CD4-positive, alpha-beta T cell treated with Interleukin-10 for 1 hour (primary cell): ENCODE measurements around the gene TLE6.
"Not testable (repeated sequence)": the region's sequence is repeated elsewhere in the genome, so short reads cannot be mapped to it uniquely, and the experiment has no call there.

Experiments
- DNase-seq: peaks from one replicate; pipeline ENCODE4 v3.0.0-alpha.2; 2020

TLE6 gene

DNA sequence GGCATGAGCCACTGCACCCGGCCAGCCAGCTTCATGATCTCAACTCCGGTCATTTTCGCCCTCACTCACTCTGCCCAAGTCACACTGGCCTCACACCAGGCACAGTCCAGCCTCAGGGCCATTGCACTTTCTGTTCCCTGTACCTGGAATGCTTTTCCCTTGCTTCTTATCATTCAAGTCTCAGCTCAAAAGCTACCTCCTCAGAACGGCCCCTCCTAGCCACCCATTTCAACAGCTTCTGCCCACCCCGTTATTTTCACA lies 54.2 kb downstream of the TLE6 start:
- no peak for DNase-seq

DNA sequence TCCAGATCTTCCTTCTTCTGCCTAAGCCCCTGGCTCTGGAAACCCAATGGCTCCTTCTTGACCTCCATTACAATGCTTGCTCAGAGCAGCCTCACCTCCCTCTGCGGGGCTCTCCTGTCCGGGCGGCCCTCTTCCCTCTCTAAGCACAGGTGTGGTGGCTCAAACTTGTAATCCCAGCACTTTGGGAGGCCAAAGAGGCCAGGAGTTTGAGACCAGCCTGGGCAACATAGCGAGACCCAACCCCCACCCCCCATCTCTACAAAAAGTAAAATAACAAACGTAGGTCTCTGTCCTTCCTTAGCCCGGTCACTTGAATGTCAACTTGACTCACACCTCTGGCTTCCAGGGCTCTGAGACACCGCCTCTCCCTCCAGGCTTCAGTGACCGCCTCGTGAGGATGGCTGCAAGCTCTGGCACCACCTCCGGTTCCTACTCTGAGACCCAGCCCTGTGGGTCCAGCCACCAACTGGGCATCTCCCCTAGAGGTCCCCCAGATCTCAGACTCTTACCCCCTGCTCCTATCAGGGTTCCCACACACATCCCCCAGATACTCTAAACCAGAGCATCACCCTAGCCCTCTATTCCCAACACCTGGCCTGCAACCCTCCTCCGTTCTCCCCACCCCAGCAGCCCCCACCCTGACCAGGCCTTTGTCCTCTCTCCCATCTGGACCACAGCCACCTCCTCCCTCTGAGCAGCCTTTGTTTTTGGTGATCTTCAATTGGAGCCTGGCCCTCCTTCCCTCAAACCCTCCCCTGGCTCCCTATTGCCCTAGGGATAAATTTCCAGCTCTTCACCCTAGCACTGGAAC lies 56.4 kb downstream of the TLE6 start:
- DNase-seq, result no peak

DNA sequence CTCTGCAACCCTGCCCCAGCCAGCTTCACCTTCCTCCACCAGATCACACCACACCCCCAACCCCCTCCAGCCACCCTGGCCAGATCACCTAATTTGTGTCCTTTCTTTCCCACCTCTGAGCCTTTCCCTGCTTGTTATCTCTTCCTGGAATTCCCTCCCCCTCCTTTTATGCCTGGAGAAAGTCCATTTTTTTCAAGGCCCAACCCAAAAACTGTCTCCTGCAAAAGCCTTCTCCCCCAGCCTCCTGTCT lies 57.0 kb downstream of the TLE6 start:
- DNase-seq, result no peak

DNA sequence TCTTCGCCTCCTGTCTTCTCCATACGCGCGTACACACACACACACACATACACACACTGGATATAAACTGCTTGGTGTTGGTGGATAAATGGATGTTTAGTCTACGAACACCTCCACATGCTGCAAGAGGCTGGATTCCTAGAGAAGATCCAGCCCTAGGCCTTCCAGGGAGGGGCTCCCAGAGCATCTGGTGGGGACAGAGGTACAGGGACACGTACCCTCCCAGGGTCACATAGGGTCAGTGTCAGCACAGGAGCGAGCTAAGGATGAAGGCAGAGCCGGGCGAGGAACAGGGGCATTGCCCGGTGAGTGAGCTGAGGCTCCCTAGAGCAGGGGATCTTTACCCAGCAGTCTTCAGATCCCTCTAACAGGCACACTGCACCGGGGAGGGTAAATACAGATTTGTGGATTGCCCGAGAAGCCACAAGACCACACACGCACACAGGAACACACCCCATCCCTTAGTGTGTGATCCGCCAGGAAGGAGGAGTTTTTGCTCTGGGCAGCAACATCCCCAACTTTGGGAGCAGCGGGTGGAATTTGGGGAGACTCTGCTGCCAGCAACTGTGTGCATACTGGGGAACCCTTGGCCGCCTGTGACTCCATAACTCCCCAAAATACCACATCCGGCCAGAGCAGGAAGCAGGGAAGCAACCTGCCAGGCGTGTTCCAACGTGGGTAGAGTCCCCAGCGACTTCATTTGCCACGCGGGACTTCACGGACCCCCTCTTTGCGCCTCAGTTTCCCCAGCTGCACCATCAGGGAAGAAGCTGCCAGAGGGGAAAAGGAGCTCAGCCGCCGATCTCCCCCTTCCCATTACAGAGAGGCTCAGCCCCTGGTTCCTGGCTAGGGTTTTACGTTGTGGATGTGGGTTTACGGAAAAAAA lies 57.5 kb downstream of the TLE6 start:
- peak; percentile 40 for DNase-seq

DNA sequence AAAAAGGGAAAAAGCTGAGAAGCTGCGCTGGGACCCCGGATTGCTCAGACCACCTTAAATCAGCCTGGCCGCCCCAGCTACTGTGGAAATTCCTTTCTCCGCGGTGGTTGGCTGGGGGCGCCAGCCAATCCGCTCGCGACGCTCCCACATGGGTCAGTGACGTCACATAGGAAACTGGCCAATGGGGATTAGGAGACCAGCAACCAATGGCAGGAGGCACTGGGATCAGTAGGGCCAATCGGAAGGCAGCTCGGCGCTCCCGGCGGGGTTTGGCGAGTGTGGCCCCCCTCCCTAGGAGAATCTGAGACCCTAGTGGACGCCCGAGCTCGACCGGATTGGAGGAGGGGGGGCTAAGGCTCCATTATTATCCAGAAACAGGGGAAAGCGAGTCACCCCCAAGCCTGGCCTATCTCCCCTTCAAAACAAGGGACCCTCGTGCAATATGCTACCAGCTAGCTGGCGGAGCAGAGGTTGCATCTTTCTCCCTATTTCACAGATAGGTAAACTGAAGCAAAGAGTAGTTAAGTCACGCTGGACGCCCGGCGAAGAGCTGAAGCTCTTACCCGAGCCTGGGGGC lies 58.3 kb downstream of the TLE6 start:
- DNase-seq, result peak; percentile 99

DNA sequence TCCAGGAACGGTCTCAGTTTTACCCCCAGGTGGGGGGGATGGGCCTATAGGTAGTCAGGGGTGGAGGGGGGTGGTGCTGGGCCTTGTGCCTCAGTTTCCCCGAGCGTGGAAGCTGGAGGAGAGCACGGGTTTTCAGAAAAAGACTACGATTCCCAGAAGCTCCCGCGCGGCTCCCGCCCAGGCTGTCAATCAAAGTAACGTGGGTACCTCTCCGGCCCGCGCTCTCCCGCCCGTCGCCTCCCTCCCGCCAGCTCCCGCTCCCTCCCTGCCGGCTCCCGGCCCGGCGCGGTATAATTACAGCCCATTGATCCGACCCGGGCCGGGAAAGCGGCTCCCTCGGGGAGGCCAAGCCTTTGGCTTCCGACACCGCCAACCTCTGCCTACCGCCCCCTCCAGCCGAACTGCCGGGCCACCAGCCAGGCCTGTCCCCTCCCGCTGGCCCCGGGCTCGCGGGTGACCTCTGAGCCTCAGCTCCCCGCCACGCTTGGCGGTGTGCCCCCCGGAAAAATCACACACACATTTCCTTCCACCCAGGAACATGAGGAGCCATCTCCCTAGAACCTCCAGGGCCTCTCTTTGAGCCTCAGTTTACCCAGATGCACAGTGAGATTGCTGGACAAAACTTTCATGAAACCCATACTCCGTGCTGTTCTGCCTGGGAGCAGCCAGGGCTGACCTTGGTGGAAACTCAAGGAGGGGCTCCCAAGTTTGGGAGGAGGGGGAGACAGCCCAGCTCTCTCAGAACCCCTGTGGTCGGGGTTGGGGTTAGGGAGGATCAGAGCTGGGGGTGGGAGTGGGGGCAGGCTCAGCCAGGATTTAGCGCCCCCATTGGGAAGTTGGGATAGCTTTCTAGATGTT lies 59.0 kb downstream of the TLE6 start:
- DNase-seq, result peak; percentile 84

DNA sequence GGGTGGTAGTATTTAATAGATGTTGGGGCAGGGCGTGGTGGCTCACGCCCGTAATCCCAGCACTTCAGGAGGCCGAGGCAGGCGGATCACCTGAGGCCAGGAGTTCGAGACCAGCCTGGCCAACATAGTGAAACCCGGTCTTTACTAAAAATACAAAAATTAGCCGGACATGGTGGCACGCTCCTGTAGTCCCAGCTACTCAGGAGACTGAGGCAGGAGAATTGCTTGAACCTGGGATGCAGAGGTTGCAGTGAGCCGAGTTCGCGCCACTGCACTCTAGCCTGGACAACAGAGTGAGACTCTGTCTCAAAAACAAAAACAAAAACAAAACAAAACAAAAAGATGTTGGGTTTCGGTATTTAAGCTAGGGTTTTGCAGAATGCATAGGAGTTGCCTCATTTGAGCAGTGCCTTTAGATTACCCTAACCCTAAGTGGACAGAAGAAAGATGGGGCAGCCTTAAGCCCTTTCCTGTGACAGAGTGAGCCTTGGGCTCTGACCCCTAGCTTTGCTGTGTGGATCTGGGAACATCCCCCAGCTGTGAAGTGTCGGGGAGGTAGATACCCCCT lies 59.7 kb downstream of the TLE6 start:
- not testable (repeated sequence) for DNase-seq

DNA sequence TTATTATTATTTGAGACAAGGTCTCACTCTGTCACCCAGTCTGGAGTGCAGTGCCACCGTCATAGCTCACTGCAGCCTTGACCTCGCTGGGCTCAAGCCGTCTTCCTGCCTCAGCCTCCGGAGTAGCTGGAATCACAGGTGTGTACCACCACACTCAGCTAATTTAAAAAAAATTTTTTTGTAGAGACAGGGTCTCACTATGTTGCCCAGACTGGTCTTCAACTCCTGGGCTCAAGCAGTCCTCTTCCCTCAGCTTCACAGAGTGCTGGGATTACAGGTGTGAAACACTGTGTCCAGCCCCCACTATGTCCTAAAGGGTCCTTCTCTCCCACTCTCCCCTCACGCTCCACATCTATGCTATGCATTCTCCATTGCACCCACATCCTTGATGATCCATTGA lies 60.9 kb downstream of the TLE6 start:
- DNase-seq, result no peak

DNA sequence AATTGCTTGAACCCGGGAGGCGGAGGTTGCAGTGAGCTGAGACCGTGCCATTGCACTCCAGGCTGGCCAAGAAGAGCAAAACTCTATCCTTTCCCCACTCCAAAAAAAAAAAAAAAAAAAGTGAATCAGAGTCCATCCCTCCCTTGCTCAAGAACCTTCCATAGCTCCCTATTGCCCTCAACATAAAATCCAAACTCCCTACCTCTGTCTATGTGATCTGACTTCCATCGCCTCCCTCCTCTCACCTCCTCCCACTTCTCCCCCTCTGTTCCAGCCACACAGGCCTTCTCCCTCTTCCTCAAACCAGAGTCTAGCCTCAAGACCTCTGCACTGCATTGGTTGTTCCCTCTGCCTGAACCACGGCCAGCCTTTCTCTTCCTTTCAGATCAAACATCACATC lies 61.8 kb downstream of the TLE6 start:
- no peak for DNase-seq

DNA sequence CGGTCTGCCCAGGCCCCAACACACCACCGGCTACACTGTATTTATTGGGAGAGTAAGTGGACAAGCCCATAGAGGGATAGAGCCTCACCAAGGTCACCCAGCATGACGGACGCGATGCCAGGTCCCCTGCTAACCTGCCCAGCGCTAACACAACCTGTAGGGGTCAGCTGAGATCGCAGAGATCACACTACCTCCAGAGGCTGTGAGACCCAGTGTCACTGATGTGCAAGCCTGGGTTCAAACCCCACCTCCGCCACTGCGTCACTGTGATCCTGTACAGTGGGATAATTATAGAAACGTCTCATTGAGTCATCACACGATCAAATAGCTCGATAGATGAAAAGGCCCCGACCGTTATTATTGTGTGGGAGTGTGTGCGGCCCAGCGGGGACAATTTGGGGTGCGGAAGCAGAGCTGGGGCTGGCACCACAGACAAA lies 62.3 kb downstream of the TLE6 start:
- no peak for DNase-seq

DNA sequence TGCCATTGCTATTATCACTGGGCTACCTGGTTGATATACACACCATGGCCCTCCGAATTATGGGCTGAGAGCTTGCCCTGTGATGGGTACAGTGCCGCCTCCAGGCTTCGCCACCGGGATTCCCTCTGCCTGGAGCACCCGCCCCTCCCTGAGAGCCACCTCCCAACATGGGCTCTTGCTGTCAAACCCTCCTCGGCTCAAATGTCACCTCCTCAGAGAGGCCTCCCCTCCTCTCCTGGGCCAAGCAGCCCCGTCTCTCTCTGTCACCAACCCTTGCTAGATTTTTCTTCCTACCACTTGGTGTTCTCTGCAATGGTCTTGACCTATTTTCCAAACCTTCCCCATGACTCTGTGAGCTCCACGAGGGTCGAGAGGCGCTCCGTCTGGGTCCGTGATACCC lies 64.0 kb downstream of the TLE6 start:
- no peak for DNase-seq

DNA sequence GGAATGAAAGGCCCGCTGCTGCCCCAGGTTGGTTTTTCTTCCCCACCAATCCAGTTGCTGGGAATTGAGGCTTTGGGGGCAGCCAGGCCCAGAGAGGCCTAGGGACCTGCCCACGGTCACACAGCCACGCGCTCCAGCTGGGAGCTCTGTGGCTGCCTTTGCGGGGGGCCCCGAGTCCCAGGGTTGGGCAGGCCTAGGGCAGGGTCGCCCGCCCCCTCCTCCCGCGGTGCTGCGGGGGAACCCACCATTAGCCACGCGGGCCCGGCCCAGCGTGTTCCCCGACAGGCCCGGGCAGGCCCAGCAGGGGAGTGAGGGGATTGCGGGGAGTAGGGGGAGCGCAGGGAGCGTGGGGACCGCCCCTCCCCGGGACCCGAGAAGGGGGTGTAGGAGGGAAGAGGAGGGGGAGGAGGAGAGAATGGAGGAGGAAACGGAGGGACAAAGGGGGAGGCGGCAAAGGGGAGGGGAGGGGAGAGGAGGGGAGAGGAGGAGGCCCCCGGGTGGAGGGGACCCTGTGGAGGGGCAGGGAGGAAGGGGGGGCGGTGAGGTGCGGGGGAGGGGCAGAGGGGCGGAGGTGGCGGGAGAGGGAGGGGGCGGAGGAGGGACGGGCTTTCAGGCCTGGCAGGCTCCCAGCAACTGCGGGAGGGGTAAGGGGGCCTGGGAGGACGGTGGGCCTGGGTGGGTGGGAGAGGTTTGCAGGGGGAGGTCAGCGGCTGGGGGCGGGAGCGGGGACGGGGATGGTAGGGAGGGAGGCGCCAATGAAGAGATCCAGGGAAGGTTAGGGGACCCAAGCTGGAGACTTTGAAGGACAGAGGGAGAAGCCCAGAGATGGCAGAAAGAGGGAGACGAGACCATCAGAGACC lies 64.6 kb downstream of the TLE6 start:
- no peak for DNase-seq

DNA sequence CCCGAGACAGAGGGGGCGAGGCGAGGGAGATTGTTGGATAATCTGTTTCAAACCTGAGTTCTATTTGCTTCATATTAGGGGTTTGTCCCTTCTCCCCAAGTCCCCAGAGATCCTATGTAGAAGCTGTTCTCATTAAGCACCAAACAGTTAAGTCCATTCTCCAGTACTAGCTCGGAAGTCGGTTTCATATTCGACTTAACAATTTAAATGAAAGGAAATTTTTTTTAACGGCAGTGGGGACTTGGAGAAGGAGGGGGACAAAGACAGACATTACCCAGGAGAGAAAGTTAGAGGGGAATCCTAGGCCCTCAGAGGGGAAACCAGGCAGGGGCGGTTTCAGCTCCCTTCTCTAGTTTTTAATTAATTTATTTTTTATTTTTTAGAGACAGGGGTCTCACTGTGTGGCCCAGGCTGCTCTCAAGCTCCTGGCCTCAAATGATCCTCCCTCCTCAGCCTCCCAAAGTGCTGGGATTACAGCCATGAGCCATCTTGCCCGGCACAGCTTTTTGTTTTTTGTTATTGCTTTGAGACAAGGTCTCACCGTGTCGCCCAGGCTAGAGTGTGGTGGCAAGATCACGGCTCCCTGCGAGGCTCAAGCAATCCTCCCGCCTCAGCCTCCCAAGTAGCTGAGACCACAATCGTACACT lies 65.4 kb downstream of the TLE6 start:
- no peak for DNase-seq
